HepG2 (cell line): ENCODE data around the gene ABCD4. TPM values are rescaled to one million over a fixed set of nuclear protein-coding genes. Genes with fewer than 3 reads are reported as not detected.

Source experiments
- ATAC-seq: fragments of 200-7000 bp; cut with Tn5 transposase; 3 replicates; pipeline ENCODE4 v1.9.1; 2020; ENCODE audit warnings: mild to moderate bottlenecking, moderate library complexity
- BruUV-seq: library from RNA; stranded (reverse); fragments of 400-500 nt; replicated peaks from 2 replicates; lab custom pipeline; 2021; lab: Mats Ljungman, UMichigan
- CTCF ChIA-PET: fragments of 300-600 bp; formaldehyde crosslinking; extraction: SDS; loops from one replicate; lab custom pipeline; 2021; ENCODE audit warnings: low total read pairs, inconsistent platforms, low intra/inter-chr PET ratio; lab: Yijun Ruan, JAX
- POLR2A ChIA-PET: fragments of 350-600 bp; sonication (Branson Sonifier 250); formaldehyde crosslinking; loops from one replicate; lab custom pipeline; 2020; ENCODE audit warnings: antibody characterized with exemption, inconsistent platforms; lab: Yijun Ruan, JAX
- DNase-seq: peaks from one replicate; pipeline ENCODE4 v3.0.0-alpha.2; 2015; ENCODE audit warnings: low spot score
- FAIRE-seq: peaks from 3 replicates; lab custom pipeline; 2011; peaks lifted over from hg19 to GRCh38; lab: Jason Lieb, UNC
- H2AFZ ChIP-seq: one replicate; pipeline ENCODE4 v1.6.1; 2011; ENCODE audit warnings: low read length, inconsistent platforms
- H3K27ac ChIP-seq: fragments of 300-600 bp; 3 replicates; pipeline ENCODE4 v1.8.0; 2011; ENCODE audit warnings: mixed run types, mild to moderate bottlenecking, mixed read lengths, low read length, inconsistent platforms; ENCODE audit not compliant: insufficient read depth; ENCODE audit errors: extremely low read length
- H3K27me3 ChIP-seq, 2 experiments: fragments of 200-600 bp in 1 of 2; 2 replicates in 1 of 2; 3 replicates in 1 of 2; pipeline versions ENCODE4 v1.6.0 to v1.8.0; 2011; ENCODE audit warnings: low read length in 2 of 2, mild to moderate bottlenecking in 2 of 2, moderate library complexity in 2 of 2, inconsistent platforms in 1 of 2; ENCODE audit not compliant: insufficient read depth in 2 of 2, control insufficient read depth in 1 of 2
- H3K36me3 ChIP-seq, 2 experiments: fragments of 200-600 bp in 1 of 2; replicated peaks in 1 of 2; 2 replicates in 1 of 2; 3 replicates in 1 of 2; pipeline versions ENCODE4 v1.5.1 to v1.8.0; 2011; ENCODE audit warnings: low read length in 2 of 2, inconsistent platforms in 1 of 2; ENCODE audit not compliant: insufficient read depth in 2 of 2, control insufficient read depth in 1 of 2
- H3K4me1 ChIP-seq: 2 replicates; pipeline ENCODE4 v1.5.1; 2012; ENCODE audit warnings: low read length, inconsistent platforms; ENCODE audit not compliant: insufficient read depth
- H3K4me2 ChIP-seq: 2 replicates; pipeline ENCODE4 v1.6.0; 2011; ENCODE audit warnings: low read depth, low read length, inconsistent platforms
- H3K4me3 ChIP-seq, 3 experiments: fragments of 200-600 bp in 1 of 3; sonication (generic), shearing (Covaris generic) in 1 of 3; replicated peaks in 1 of 3; 2 replicates each; pipeline ENCODE4 v1.5.1; 2011 to 2016; ENCODE audit warnings: low read length in 3 of 3, inconsistent platforms in 2 of 3, low read depth in 2 of 3, mild to moderate bottlenecking in 2 of 3, control low read depth in 1 of 3, mixed read lengths in 1 of 3; ENCODE audit not compliant: insufficient read depth in 1 of 3
- H3K79me2 ChIP-seq: one replicate; pipeline ENCODE4 v1.6.1; 2011; ENCODE audit warnings: low read length, inconsistent platforms; ENCODE audit not compliant: insufficient read depth
- H3K9ac ChIP-seq: 2 replicates; pipeline ENCODE4 v1.6.0; 2011; ENCODE audit warnings: mild to moderate bottlenecking, low read depth, low read length, inconsistent platforms; ENCODE audit not compliant: insufficient read depth
- H3K9me3 ChIP-seq: 2 replicates; pipeline ENCODE4 v1.5.1; 2012; ENCODE audit warnings: mild to moderate bottlenecking, low read length
- H4K20me1 ChIP-seq: 2 replicates; pipeline ENCODE4 v1.6.0; 2011; ENCODE audit warnings: inconsistent platforms, mild to moderate bottlenecking, low read length, moderate library complexity; ENCODE audit not compliant: insufficient read depth
- ARHGAP35 ChIP-seq: sonication (generic); formaldehyde crosslinking; IDR thresholded peaks from 2 replicates; pipeline ENCODE4 v1.9.0; 2022; ENCODE audit warnings: mild to moderate bottlenecking, inconsistent platforms, moderate library complexity, missing genetic modification reagents, borderline replicate concordance
- BRCA1 ChIP-seq: sonication (generic); formaldehyde crosslinking; IDR thresholded peaks from 2 replicates; pipeline ENCODE4 v1.4.0; 2020; ENCODE audit warnings: missing genetic modification reagents
- EZH2 ChIP-seq: conservative IDR thresholded peaks from 2 replicates; pipeline ENCODE4 v1.6.1; 2012; ENCODE audit warnings: mild to moderate bottlenecking, low read depth, low read length, moderate library complexity
- GPN1 ChIP-seq: sonication (generic); formaldehyde crosslinking; IDR thresholded peaks from 2 replicates; pipeline ENCODE4 v1.5.1; 2020; ENCODE audit warnings: missing genetic modification reagents, borderline replicate concordance
- SRY ChIP-seq: sonication (generic); formaldehyde crosslinking; IDR thresholded peaks from 2 replicates; pipeline ENCODE4 v1.8.0; 2022; ENCODE audit warnings: mild to moderate bottlenecking, missing genetic modification reagents
- TEAD2 ChIP-seq: sonication (generic); formaldehyde crosslinking; IDR thresholded peaks from 2 replicates; pipeline ENCODE4 v1.9.0; 2021; ENCODE audit warnings: missing genetic modification reagents
- ZNF136 ChIP-seq: sonication (generic); formaldehyde crosslinking; IDR thresholded peaks from 2 replicates; pipeline ENCODE4 v1.8.1; 2022; ENCODE audit warnings: low read depth, mild to moderate bottlenecking, moderate library complexity, missing genetic modification reagents
- ZNF772 ChIP-seq: sonication (generic); formaldehyde crosslinking; IDR thresholded peaks from 2 replicates; pipeline ENCODE4 v1.5.0; 2020; ENCODE audit warnings: mild to moderate bottlenecking, missing genetic modification reagents
- WGBS: methylation state at CpG from one replicate; pipeline ENCODE4 v1.1.6; 2017; ENCODE audit warnings: low lambda C conversion rate; 5-methylcytosine and 5-hydroxymethylcytosine counted together
- in situ Hi-C: cut with HindIII; loops from 2 replicates; pipeline ENCODE4 v1.10.0; 2017; ENCODE audit warnings: low pct_unique_long_range_greater_than_20kb; ENCODE audit not compliant: extremely low pct_ligation_motif_present
- intact Hi-C: fragments of 100-400 bp; cut with micrococcal nuclease; formaldehyde crosslinking; loops from one replicate; pipeline ENCODE4 v1.10.0; 2022; ENCODE audit not compliant: unreplicated experiment
- polyA plus RNA-seq, 8 experiments: library from polyadenylated mRNA; depleted of rRNA in 3 of 8; stranded (reverse) in 7 of 8; unstranded in 1 of 8; fragments of >200 nt; fragmentation: Illumina TruSeq in 4 of 8; extraction: Trizol in 4 of 8; gene quantifications; 2 replicates each; pipeline versions ENCODE4 v1.2.1 to v1.2.3, GENCODE V29; 2011 to 2016; ENCODE audit warnings: low read depth in 4 of 8, missing spikeins in 1 of 8, mixed read lengths in 1 of 8; ENCODE audit not compliant: insufficient read depth in 1 of 8
- total RNA-seq, 5 experiments: library from RNA; depleted of rRNA; stranded (reverse); fragments of >200 nt; fragmentation: Illumina TruSeq; extraction: Trizol; gene quantifications; 2 replicates each; pipeline ENCODE4 v1.2.3, GENCODE V29; 2016; ENCODE audit warnings: low read depth in 1 of 5
- TF ChIP-seq, protein P1 (sequence below): sonication (generic); formaldehyde crosslinking; IDR thresholded peaks from 2 replicates; pipeline ENCODE4 v1.8.1; 2023; ENCODE audit warnings: missing genetic modification reagents, inconsistent platforms, borderline replicate concordance
- TF ChIP-seq, protein P2 (sequence below): sonication (generic); formaldehyde crosslinking; IDR thresholded peaks from 2 replicates; pipeline ENCODE4 v1.4.0; 2020; ENCODE audit warnings: mild to moderate bottlenecking, low read depth, missing genetic modification reagents

The ABCD4 gene
- total and polyA plus RNA-seq, 2 of the 13 experiments (the other 11 are each of a cell fraction or from before 2014, with no cell fraction given), result 47.5 to 50.5 TPM

DNA sequence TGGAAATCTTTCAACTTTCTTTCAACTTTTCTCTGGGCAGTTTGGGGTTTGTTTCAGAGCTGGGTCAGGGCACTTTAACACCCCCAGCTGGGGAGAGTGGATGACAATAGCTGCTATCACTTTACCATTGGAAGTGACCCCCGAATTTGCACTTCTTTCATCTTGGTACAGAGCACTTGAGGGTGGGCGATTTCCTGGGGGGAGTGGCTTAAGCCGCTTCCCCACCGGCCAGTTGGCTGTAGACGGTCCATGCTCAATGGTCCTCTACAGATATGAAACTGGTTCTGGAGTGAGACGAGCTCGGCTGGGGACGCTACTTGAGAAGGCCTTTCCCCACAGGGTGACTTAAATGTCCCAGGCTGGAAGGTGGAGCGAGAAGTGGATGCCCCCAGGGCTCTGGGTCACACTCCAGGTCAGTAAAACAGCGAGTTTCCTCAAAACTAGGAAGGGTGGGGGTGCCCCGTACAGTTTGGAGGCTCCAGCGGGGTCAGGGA, 45.6 kb upstream of the ABCD4 start, which contains the start of gene VRTN:
TSS of gene VRTN (plus strand) at position 231 of the 494 bp plus-strand sequence. CDS start 8,313 bp downstream, outside the sequence.
- ChIA-PET POLR2A (no interaction called here), CTCF (no interaction called here)
- no TSS peak for BruUV-seq
- Histone ChIP-seq H3K27me3 (peaks cover 3 to 13% of the 10 kb centered on the region in 2 experiments; a peak in 3 of 5 replicates), H3K36me3 (no peaks in the 10 kb centered on the region), H3K4me1 (peaks cover 5% of the 10 kb centered on the region; the same call in 1 of the 2 replicates), H3K9me3 (no peaks in the 10 kb centered on the region), H3K27ac (no peak within 1 kb of the TSS), H3K9ac (no peak within 1 kb of the TSS), H4K20me1 (no peaks in the 10 kb centered on the region), H3K4me2 (no peak within 1 kb of the TSS), H3K79me2 (no peaks in the 10 kb centered on the region), H2AFZ (no peak within 1 kb of the TSS), H3K4me3 (no peak within 1 kb of the TSS)
- ATAC-seq (no peak), DNase-seq (no peak), FAIRE-seq (no peak)
- in situ Hi-C loops (no loop called here), intact Hi-C loops (no loop called here)
- WGBS, result 32% methylated on average over 7 of the region's 12 CpGs
- TF ChIP-seq TEAD2 (CRISPR knock-in tag) (no peak), EZH2 (no peak), ARHGAP35 (no peak), GPN1 (CRISPR knock-in tag) (no peak), SRY (CRISPR knock-in tag) (no peak), BRCA1 (CRISPR knock-in tag) (no peak), ZNF772 (no peak), ZNF136 (no peak)
- TF ChIP-seq, protein P1, sequence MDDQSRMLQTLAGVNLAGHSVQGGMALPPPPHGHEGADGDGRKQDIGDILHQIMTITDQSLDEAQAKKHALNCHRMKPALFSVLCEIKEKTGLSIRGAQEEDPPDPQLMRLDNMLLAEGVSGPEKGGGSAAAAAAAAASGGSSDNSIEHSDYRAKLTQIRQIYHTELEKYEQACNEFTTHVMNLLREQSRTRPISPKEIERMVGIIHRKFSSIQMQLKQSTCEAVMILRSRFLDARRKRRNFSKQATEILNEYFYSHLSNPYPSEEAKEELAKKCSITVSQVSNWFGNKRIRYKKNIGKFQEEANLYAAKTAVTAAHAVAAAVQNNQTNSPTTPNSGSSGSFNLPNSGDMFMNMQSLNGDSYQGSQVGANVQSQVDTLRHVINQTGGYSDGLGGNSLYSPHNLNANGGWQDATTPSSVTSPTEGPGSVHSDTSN (CRISPR knock-in tag), result no peak
- TF ChIP-seq, protein P2, sequence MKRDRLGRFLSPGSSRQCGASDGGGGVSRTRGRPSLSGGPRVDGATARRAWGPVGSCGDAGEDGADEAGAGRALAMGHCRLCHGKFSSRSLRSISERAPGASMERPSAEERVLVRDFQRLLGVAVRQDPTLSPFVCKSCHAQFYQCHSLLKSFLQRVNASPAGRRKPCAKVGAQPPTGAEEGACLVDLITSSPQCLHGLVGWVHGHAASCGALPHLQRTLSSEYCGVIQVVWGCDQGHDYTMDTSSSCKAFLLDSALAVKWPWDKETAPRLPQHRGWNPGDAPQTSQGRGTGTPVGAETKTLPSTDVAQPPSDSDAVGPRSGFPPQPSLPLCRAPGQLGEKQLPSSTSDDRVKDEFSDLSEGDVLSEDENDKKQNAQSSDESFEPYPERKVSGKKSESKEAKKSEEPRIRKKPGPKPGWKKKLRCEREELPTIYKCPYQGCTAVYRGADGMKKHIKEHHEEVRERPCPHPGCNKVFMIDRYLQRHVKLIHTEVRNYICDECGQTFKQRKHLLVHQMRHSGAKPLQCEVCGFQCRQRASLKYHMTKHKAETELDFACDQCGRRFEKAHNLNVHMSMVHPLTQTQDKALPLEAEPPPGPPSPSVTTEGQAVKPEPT (CRISPR knock-in tag), result no peak
